Bronchus fibroblast of lung (primary cell): ENCODE results near the gene DOC2B. TPM values are rescaled to one million over a fixed set of nuclear protein-coding genes. Genes with fewer than 3 reads are reported as not detected.

Experiments used
- total RNA-seq: library from RNA; depleted of rRNA; stranded (reverse); fragments of >200 nt; gene quantifications from 2 replicates; pipeline ENCODE4 v1.2.3, GENCODE V29; 2015

DOC2B gene
- not detected in 2 replicates for total RNA-seq

GRCh38 chr17:181245-182049 is at the start of gene DOC2B:
TSS of gene DOC2B (minus strand) at chr17:181650. CDS start at chr17:181479, 171 bp downstream.

GRCh38 chr17:137166-137807 is 44.2 kb downstream of the DOC2B start, which contains the start of gene SCGB1C2:
TSS of gene SCGB1C2 (plus strand) at chr17:137569. CDS start at chr17:137591, 22 bp downstream.

Other genes with a start within 250 kb of the DOC2B start
- gene SCGB1C2, start 44.1 kb downstream of the DOC2B start, total RNA-seq = not detected in 2 replicates
- 1.2 and 2.2 TPM in 2 replicates for gene RPH3AL, start 171.2 kb upstream of the DOC2B start, total RNA-seq